Breast epithelium (tissue), 3 donors: ENCODE measurements around the gene BMP7.

ENCODE experiments used
- CTCF ChIP-seq, 3 donors: fragments of 450-650 bp; IDR thresholded peaks; one replicate each; pipeline ENCODE4 v1.5.1; 2016 to 2017; ENCODE audit warnings: antibody characterized with exemption in 3 of 3, mild to moderate bottlenecking in 3 of 3, moderate library complexity in 3 of 3
- POLR2A ChIP-seq: fragments of 450-650 bp; IDR thresholded peaks from one replicate; pipeline ENCODE4 v1.6.1; 2016; ENCODE audit warnings: antibody characterized with exemption, mild to moderate bottlenecking, moderate library complexity
- POLR2AphosphoS5 ChIP-seq, 3 donors: sonication (generic); formaldehyde crosslinking; IDR thresholded peaks; one replicate each; pipeline ENCODE4 v1.6.1; 2017; ENCODE audit warnings: antibody characterized with exemption in 3 of 3

- TF ChIP-seq CTCF (IDR thresholded peaks at IDR 0.05) (no peak), POLR2A (no peak), POLR2AphosphoS5 (IDR thresholded peaks at IDR 0.05) (no peak)
These were observed 87.2 kb downstream of the BMP7 start for GRCh38 chr20:57179265-57179664.
